Fibroblast of the aortic adventitia (primary cell): ENCODE measurements around the gene PLEKHA4. TPM values are rescaled to one million over a fixed set of nuclear protein-coding genes. Genes with fewer than 3 reads are reported as not detected.
"Not testable (repeated sequence)": the region's sequence is repeated elsewhere in the genome, so short reads cannot be mapped to it uniquely, and the experiment has no call there.

Experiments used
- DNase-seq: peaks from one replicate; pipeline ENCODE4 v3.0.0-alpha.2; 2010; ENCODE audit warnings: low read depth
- H3K4me3 ChIP-seq: 2 replicates; pipeline ENCODE4 v1.5.1; 2011; ENCODE audit warnings: low read depth, mild to moderate bottlenecking, control low read depth, low read length, moderate library complexity
- total RNA-seq: library from RNA; depleted of rRNA; stranded (reverse); fragments of >200 nt; gene quantifications from 2 replicates; pipeline ENCODE4 v1.2.3, GENCODE V29; 2012; ENCODE audit warnings: low replicate concordance
- TF ChIP-seq, protein P1 (sequence below): IDR thresholded peaks from 2 replicates; pipeline ENCODE4 v1.5.1; 2011; ENCODE audit warnings: mild to moderate bottlenecking, low read length, control low read depth, inconsistent platforms; ENCODE audit not compliant: insufficient read depth

PLEKHA4 gene
- total RNA-seq, 1 donor = 28.9 TPM

DNA sequence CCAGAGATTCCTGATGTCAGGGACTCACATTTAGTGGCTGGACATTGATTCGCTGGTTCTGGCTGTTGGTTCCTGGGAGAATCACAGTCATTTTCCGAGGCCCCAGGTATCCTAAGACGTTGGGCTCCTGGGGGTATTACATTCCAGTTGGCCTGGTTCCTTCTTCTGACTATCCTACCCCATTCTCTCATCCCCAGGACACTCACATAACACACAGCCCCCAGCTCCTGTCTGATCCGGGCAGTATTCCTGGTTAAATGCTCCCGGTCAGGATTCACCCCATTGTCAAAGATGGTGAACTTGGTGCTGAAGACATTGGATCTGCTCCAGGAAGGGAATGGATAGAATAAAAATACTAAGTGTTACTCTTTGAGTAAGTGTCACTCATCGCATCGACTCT lies 15.3 kb upstream of the PLEKHA4 start:
- no peak for DNase-seq
- TF ChIP-seq, protein P1, sequence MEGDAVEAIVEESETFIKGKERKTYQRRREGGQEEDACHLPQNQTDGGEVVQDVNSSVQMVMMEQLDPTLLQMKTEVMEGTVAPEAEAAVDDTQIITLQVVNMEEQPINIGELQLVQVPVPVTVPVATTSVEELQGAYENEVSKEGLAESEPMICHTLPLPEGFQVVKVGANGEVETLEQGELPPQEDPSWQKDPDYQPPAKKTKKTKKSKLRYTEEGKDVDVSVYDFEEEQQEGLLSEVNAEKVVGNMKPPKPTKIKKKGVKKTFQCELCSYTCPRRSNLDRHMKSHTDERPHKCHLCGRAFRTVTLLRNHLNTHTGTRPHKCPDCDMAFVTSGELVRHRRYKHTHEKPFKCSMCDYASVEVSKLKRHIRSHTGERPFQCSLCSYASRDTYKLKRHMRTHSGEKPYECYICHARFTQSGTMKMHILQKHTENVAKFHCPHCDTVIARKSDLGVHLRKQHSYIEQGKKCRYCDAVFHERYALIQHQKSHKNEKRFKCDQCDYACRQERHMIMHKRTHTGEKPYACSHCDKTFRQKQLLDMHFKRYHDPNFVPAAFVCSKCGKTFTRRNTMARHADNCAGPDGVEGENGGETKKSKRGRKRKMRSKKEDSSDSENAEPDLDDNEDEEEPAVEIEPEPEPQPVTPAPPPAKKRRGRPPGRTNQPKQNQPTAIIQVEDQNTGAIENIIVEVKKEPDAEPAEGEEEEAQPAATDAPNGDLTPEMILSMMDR = no peak
- no peak overlapping the region for H3K4me3 ChIP-seq

DNA sequence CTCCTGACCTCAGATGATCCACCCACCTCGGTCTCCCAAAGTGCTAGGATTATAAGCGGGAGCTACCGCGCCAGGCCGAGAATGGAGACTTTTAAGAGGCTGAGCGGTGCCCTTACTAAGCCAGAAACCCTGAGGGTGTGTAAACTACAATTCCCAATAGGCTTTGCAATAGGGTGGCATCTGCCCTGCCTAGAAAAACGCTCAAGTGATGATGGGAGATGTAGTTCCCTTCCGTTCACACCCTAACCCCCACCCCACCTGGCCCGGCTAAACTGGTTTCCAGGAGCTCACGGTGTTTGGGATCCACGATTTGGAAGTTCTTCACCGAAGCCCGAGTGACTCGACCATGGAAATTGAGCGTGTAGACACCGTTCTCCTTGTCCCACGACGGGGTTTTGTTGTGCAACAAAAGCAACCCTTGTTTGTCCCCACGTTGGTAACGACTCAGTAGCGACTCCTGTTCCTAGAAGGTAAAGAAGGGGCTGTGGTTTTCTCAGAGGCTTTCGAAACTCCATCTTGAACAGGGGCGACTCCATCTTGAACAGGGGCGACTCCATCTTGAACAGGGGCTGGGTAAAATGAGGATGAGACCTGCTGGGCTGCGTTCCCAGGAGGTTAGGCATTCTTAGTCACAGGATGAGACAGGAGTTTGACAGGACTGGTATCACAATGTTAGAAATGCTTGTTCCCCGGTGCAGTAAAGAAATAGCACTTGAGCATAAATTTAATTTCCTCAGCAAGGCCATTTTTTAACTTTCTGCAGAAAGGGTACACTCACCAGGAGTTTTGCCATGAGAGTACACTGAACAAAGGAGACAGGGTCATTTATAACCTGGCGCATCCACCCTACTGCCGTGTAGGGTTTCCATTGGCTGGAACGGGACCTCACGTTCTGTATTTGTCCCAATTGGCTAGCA lies 13.6 kb upstream of the PLEKHA4 start:
- TF ChIP-seq, protein P1 = no peak
- DNase-seq = no peak
- no peak overlapping the region for H3K4me3 ChIP-seq

DNA sequence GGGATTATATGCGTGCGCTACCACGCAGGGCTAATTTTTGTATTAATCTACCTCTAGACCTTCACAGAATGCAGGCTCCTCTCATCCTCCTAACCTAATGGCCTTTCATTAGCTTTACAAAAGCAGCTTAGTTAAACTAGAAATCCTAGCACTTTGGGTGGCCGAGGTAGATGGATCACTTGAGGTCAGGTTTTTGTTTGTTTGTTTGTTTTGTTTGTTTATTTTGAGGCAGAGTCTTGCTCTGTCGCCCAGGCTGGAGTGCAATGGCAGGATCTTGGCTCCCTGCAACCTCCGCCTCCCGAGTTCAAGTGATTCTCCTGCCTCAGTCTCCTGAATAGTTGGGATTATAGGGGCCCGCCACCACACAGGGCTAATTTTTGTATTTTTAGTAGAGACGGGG lies 11.3 kb upstream of the PLEKHA4 start:
- not testable (repeated sequence) for DNase-seq, H3K4me3 ChIP-seq

DNA sequence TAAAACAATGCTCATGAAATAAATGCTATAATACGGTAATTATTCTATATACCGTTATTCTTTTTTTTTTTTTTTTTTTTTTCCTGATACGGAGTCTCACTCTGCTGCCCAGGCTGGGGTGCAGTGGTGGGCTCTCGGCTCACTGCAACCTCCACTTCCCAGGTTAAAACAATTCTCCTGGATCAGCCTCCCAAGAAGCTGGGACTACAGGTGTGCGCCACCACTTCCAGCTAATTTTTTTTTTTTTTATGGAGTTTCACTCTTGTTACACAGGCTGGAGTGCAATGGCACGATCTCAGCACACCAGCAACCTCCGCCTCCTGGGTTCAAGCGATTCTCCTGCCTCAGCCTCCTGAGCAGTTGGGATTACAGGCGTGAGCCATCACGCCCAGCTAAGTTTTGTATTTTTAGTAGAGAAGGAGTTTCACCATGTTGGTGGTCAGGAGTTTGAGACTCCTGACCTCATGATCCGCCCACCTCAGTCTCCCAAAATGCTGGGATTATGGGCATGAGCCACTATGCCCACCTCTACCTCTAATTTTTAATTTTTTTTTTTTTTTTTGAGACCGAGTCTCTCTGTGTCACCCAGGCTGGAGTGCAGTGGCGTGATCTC lies 10.7 kb upstream of the PLEKHA4 start:
- no peak for DNase-seq
- TF ChIP-seq, protein P1 = no peak
- H3K4me3 ChIP-seq = no peak overlapping the region

DNA sequence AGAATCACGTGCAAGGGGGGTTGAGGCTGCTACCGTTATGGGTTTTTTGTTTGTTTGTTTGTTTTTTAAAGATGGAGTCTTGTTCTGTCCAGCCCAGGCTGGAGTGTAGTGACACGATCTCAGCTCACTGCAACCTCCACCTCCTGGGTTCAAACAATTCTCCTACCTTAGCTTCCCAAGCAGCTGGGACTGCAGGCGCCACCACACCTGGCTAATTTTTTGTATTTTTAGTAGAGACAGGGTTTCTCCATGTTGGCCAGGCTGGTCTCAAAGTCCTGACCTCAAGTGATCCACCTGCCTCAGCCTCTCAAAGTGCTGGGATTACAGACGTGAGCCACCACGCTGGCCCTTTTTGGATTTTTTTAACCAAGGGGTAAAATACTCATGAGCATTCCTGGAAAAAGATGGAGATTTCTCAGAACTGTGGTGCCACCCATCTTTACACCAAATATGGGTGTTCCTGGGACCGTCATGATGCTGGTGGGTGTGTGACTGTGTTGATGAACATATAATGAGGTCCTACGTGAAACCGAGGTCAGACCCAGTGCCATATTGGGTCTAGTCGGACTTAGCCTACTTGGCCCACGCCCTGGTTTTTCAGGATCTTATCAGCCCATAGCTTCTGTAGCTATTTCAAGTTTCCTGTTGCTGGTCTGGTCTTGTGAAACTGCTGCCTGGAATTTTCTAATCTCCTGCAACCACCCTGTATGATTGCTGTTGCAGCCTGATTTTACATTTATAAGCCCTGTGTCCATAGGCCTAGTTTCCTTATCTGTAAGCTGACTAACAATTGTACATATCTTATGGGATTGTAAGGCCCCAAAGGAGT lies 10.0 kb upstream of the PLEKHA4 start:
- no peak overlapping the region for H3K4me3 ChIP-seq
- peak; percentile 97 for DNase-seq
- TF ChIP-seq, protein P1 = no peak

DNA sequence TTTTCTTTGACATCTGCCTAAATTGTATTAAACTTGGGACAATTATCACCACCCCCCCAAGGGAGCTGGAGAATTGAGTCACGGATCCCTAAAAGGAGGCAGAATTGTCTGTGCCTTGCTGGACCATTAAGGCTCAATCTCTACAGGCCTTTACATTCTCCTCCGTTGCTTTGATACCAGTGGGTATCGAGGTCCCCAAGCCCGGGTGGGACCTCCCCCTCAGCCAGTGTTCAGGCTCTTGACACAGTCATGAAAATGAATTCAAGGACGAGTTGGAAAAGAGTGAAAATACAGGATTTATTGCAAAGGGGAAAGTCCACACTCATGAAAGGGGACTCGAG lies 9.4 kb upstream of the PLEKHA4 start:
- no peak overlapping the region for H3K4me3 ChIP-seq
- TF ChIP-seq, protein P1 = no peak
- DNase-seq = no peak

DNA sequence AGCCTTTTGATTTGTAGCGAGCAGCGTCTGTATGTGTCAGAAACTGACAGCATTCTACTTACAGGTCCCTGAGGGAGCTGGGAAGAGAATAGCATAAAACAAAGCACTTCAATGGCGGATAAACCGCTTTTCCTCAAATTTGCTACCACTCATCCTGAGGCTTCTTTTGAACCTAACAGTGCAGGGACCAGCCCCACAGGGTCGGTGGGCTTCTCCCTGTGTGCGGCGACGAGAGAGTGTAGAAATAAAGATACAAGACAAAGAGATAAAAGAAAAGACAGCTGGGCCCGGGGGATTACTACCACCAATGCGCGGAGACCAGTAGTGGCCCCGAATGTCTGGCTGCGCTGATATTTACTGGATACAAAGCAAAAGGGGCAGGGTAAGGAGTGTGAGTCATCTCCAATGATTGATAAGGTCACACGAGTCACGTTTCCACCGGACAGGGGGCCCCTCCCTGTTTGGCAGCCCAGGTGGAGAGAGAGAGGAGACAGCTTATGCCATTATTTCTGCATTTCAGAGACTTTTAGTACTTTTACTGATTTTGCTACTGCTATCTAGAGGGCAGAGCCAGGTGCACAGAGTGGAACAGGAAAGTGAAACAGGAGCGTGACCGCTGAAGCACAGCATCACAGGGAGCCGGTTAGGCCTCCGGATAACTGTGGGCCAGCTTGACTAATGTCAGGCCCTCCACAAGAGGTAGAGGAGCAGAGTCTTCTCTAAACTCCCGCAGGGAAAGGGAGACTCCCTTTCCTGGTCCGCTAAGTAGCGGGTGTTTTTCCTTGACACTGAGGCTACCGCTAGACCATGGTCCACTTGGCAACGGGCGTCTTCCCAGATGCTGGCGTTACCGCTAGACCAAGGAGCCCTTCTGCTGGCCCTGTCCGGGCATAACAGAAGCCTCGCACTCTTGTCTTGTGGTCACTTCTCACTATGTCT lies 7.9 kb upstream of the PLEKHA4 start:
- DNase-seq = peak; percentile 48
- peak overlapping the region; percentile 100 for H3K4me3 ChIP-seq
